Esophagus muscularis mucosa (tissue), 4 donors: ENCODE measurements around the gene PRPF38A. TPM values are rescaled to one million over a fixed set of nuclear protein-coding genes. Genes with fewer than 3 reads are reported as not detected.
"Not testable (repeated sequence)": the region's sequence is repeated elsewhere in the genome, so short reads cannot be mapped to it uniquely, and the experiment has no call there.

Experiments used
- DNase-seq: peaks from one replicate; pipeline ENCODE4 v3.0.0-alpha.2; 2017; ENCODE audit errors: extremely low spot score
- H3K27ac ChIP-seq, 4 donors: fragments of 200-600 bp; sonication (generic); replicated peaks in 1 of 4; 1 replicate in 3 of 4; 2 replicates in 1 of 4; pipeline ENCODE4 v1.5.1; 2016 to 2019; ENCODE audit warnings: mild to moderate bottlenecking in 1 of 4
- H3K27me3 ChIP-seq, 4 donors: fragments of 200-600 bp; sonication (generic); one replicate each; pipeline versions ENCODE4 v1.5.1 to v1.6.0; 2016 to 2019
- H3K36me3 ChIP-seq, 4 donors: fragments of 200-600 bp; sonication (generic); one replicate each; pipeline ENCODE4 v1.5.1; 2016 to 2019
- H3K4me1 ChIP-seq, 4 donors: fragments of 200-600 bp; sonication (generic); one replicate each; pipeline ENCODE4 v1.5.1; 2016 to 2019
- H3K4me3 ChIP-seq, 4 donors: fragments of 200-600 bp; sonication (generic); 1 replicate in 2 of 4; 2 replicates in 2 of 4; pipeline ENCODE4 v1.5.1; 2016 to 2019; ENCODE audit warnings: mild to moderate bottlenecking in 4 of 4, moderate library complexity in 1 of 4
- H3K9me3 ChIP-seq, 4 donors: fragments of 200-600 bp; sonication (generic); 1 replicate in 3 of 4; 2 replicates in 1 of 4; pipeline ENCODE4 v1.5.1; 2016 to 2019
- CTCF ChIP-seq, 3 experiments: fragments of 200-600 bp in 2 of 3; fragments of 450-650 bp in 1 of 3; sonication (generic) in 2 of 3; IDR thresholded peaks; one replicate each; pipeline ENCODE4 v1.5.1; 2017 to 2019; ENCODE audit warnings: antibody characterized with exemption in 3 of 3, mild to moderate bottlenecking in 2 of 3, moderate library complexity in 1 of 3
- EP300 ChIP-seq: sonication (generic); formaldehyde crosslinking; IDR thresholded peaks from one replicate; pipeline ENCODE4 v1.6.1; 2017; ENCODE audit warnings: antibody characterized with exemption
- POLR2A ChIP-seq: fragments of 450-650 bp; IDR thresholded peaks from one replicate; pipeline ENCODE4 v1.6.1; 2017; ENCODE audit warnings: antibody characterized with exemption, moderate library complexity, mild to moderate bottlenecking, low read depth
- POLR2AphosphoS5 ChIP-seq, 2 donors: sonication (generic); formaldehyde crosslinking; IDR thresholded peaks; one replicate each; pipeline ENCODE4 v1.6.1; 2017; ENCODE audit warnings: antibody characterized with exemption in 2 of 2
- WGBS: methylation state at CpG from one replicate; pipeline ENCODE4 v1.1.5; 2018; 5-methylcytosine and 5-hydroxymethylcytosine counted together
- intact Hi-C: fragments of 100-400 bp; cut with DNase I; formaldehyde crosslinking; loops from one replicate; pipeline ENCODE4 v1.15.1; 2023
- total RNA-seq, 4 donors: library from RNA; depleted of rRNA; stranded (reverse); fragments of >200 nt; gene quantifications; one replicate each; pipeline versions ENCODE4 v1.1.0 to v1.2.1, GENCODE V29; 2016

PRPF38A gene
- total RNA-seq, 4 donors from 2014 or later, result 10.9 to 21.7 (median 13.7) TPM

- no peak for DNase-seq
- Histone ChIP-seq H3K36me3 (peaks cover 0 to 7% (median 3%) of the 10 kb centered on the region in 4 donors), H3K27me3 (no peaks in the 10 kb centered on the region), H3K4me3 (peak overlapping the region; percentile 49 to 58 (median 53)), H3K27ac (peak overlapping the region in 2 of 4 donors; percentile 9 to 53), H3K9me3 (no peaks in the 10 kb centered on the region), H3K4me1 (peaks cover 11 to 38% (median 26%) of the 10 kb centered on the region in 4 donors)
- TF ChIP-seq CTCF (IDR thresholded peaks at IDR 0.05) (peak in 1 of 3 experiments; percentile 22), EP300 (no peak)
- WGBS, result 15% methylated on average over 27 of the region's 51 CpGs
- intact Hi-C loops, result no loop called here
These were observed 35.8 kb upstream of the PRPF38A start for GRCh38 chr1:52368383-52369172.

GRCh38 chr1:52369851-52370250, 34.6 kb upstream of the PRPF38A start:
- H3K9me3 ChIP-seq, intact Hi-C loops, H3K27ac ChIP-seq, H3K27me3 ChIP-seq, H3K4me3 ChIP-seq, DNase-seq, H3K36me3 ChIP-seq: not testable (repeated sequence)
- H3K4me1 ChIP-seq, result peaks cover 7 to 26% (median 16%) of the 10 kb centered on the region in 4 donors
- WGBS, result 69% methylated on average over 1 of the region's 1 CpG

- intact Hi-C loops, result no loop called here
- Histone ChIP-seq H3K27me3 (no peaks in the 10 kb centered on the region), H3K27ac (no peak overlapping the region), H3K36me3 (no peaks in the 10 kb centered on the region), H3K4me1 (no peaks in the 10 kb centered on the region), H3K4me3 (no peak overlapping the region), H3K9me3 (no peaks in the 10 kb centered on the region)
- no peak for TF ChIP-seq POLR2A
- TF ChIP-seq CTCF (IDR thresholded peaks at IDR 0.05), result no peak
- TF ChIP-seq POLR2AphosphoS5 (IDR thresholded peaks at IDR 0.05), result no peak
- TF ChIP-seq EP300, result no peak
- WGBS, result 92% methylated on average over 3 of the region's 3 CpGs
- DNase-seq, result no peak
These were observed 19.0 kb upstream of the PRPF38A start for GRCh38 chr1:52385376-52385775.

- no peak overlapping the region for H3K4me3 ChIP-seq
- DNase-seq, result no peak
- 82% methylated on average over 5 of the region's 5 CpGs for WGBS
- H3K36me3 ChIP-seq, result no peaks in the 10 kb centered on the region
- no peak for TF ChIP-seq EP300
- no peak for TF ChIP-seq POLR2A
- TF ChIP-seq POLR2AphosphoS5 (IDR thresholded peaks at IDR 0.05), result no peak
- no peak for TF ChIP-seq CTCF (IDR thresholded peaks at IDR 0.05)
- H3K27ac ChIP-seq, result no peak overlapping the region
- intact Hi-C loops, result no loop called here
- no peaks in the 10 kb centered on the region for H3K9me3 ChIP-seq
- no peaks in the 10 kb centered on the region for H3K4me1 ChIP-seq
- H3K27me3 ChIP-seq, result no peaks in the 10 kb centered on the region
These were observed 17.9 kb upstream of the PRPF38A start for GRCh38 chr1:52386458-52386857.

- H3K4me3 ChIP-seq, result no peak overlapping the region
- H3K27ac ChIP-seq, result no peak overlapping the region
- intact Hi-C loops, result no loop called here
- TF ChIP-seq POLR2A (no peak), CTCF (IDR thresholded peaks at IDR 0.05) (no peak), EP300 (no peak), POLR2AphosphoS5 (IDR thresholded peaks at IDR 0.05) (no peak)
- 98% methylated on average over 5 of the region's 5 CpGs for WGBS
- DNase-seq, result no peak
- no peaks in the 10 kb centered on the region for H3K9me3 ChIP-seq
- H3K27me3 ChIP-seq, result no peaks in the 10 kb centered on the region
- no peaks in the 10 kb centered on the region for H3K36me3 ChIP-seq
- H3K4me1 ChIP-seq, result no peaks in the 10 kb centered on the region
These were observed 11.2 kb upstream of the PRPF38A start for GRCh38 chr1:52393174-52393573.
